K562 (cell line): Measurements from ENCODE around the gene STK16. TPM values are rescaled to one million over a fixed set of nuclear protein-coding genes. Genes with fewer than 3 reads are reported as not detected.

Source experiments
- CHCHD3 ChIP-seq: fragments of 250-450 bp; sonication (Bioruptor Pico); IDR thresholded peaks from 2 replicates; pipeline ENCODE4 v2.1.2; 2022; ENCODE audit warnings: mild to moderate bottlenecking
- EZH2 ChIP-seq: IDR thresholded peaks from 2 replicates; pipeline ENCODE4 v1.6.1; 2012; ENCODE audit warnings: low read depth, mild to moderate bottlenecking, inconsistent platforms, low read length, borderline replicate concordance
- FOXJ2 ChIP-seq: fragments of 200-800 bp; sonication (Bioruptor generic); IDR thresholded peaks from 2 replicates; pipeline ENCODE4 v1.6.1; 2016; ENCODE audit warnings: missing genetic modification characterization, missing compliant biosample characterization
- GATA2 ChIP-seq: sonication (generic); formaldehyde crosslinking; IDR thresholded peaks from 2 replicates; pipeline ENCODE4 v1.4.0; 2020; ENCODE audit warnings: mild to moderate bottlenecking, missing genetic modification reagents
- HDAC6 ChIP-seq: IDR thresholded peaks from 2 replicates; pipeline ENCODE4 v1.6.1; 2012; ENCODE audit warnings: low read depth, mild to moderate bottlenecking, control low read depth, inconsistent platforms, low read length, moderate library complexity
- KLF10 ChIP-seq: fragments of 250-450 bp; sonication (Bioruptor Pico); IDR thresholded peaks from 2 replicates; pipeline ENCODE4 v1.6.1; 2021; ENCODE audit warnings: matching md5 sums
- MAFG ChIP-seq: fragments of 450-650 bp; conservative IDR thresholded peaks from 2 replicates; pipeline ENCODE4 v1.6.1; 2016; ENCODE audit warnings: missing genetic modification characterization, missing compliant biosample characterization
- MEF2A ChIP-seq: IDR thresholded peaks from 2 replicates; pipeline ENCODE4 v1.6.1; 2011; ENCODE audit warnings: low read depth, mild to moderate bottlenecking, low read length, moderate library complexity; ENCODE audit not compliant: control insufficient read depth
- NONO ChIP-seq, 2 experiments: fragments of 200-400 bp in 1 of 2; fragments of 450-650 bp in 1 of 2; formaldehyde crosslinking in 1 of 2; IDR thresholded peaks; 2 replicates each; pipeline ENCODE4 v1.6.1; 2017; ENCODE audit warnings: low read depth in 2 of 2, mild to moderate bottlenecking in 2 of 2, moderate library complexity in 2 of 2, low read length in 1 of 2
- PCBP1 ChIP-seq: fragments of 200-400 bp; formaldehyde crosslinking; IDR thresholded peaks from 2 replicates; pipeline ENCODE4 v1.6.1; 2018; ENCODE audit warnings: mild to moderate bottlenecking, low read depth, low read length; ENCODE audit not compliant: poor library complexity, severe bottlenecking
- POLR3G ChIP-seq: IDR thresholded peaks from 2 replicates; pipeline ENCODE4 v1.6.1; 2011; ENCODE audit not compliant: insufficient read length, insufficient replicate concordance; ENCODE audit errors: extremely low read depth
- PURB ChIP-seq: sonication (generic); formaldehyde crosslinking; IDR thresholded peaks from 2 replicates; pipeline ENCODE4 v1.9.0; 2021; ENCODE audit warnings: low read depth, mild to moderate bottlenecking, missing genetic modification reagents
- RFX7 ChIP-seq: fragments of 250-450 bp; sonication (Bioruptor Pico); IDR thresholded peaks from 2 replicates; pipeline ENCODE4 v1.5.1; 2021; ENCODE audit warnings: mild to moderate bottlenecking
- SMARCA4 ChIP-seq: fragments of 450-650 bp; IDR thresholded peaks from 2 replicates; pipeline ENCODE4 v1.6.1; 2016
- SUPT5H ChIP-seq: fragments of 450-650 bp; IDR thresholded peaks from 2 replicates; pipeline ENCODE4 v1.6.1; 2016
- TCF7 ChIP-seq: sonication (generic); IDR thresholded peaks from 2 replicates; pipeline ENCODE4 v1.6.1; 2016; ENCODE audit warnings: antibody characterized with exemption, borderline replicate concordance
- ZNF184 ChIP-seq: sonication (generic); formaldehyde crosslinking; IDR thresholded peaks from 2 replicates; pipeline ENCODE4 v1.5.0; 2020; ENCODE audit warnings: missing genetic modification reagents
- polyA plus RNA-seq, 8 experiments: library from polyadenylated mRNA; depleted of rRNA in 4 of 8; stranded (reverse) in 5 of 8; unstranded in 3 of 8; fragments of >200 nt; fragmentation: Nextera tagmentation in 2 of 8; fragmentation: Illumina TruSeq in 1 of 8; extraction: Ambion mirVana in 2 of 8; extraction: Trizol in 1 of 8; gene quantifications; 2 replicates each; pipeline versions ENCODE4 v1.2.1 to v1.2.3, GENCODE V29; 2011 to 2014; ENCODE audit warnings: inconsistent platforms in 1 of 8, missing spikeins in 1 of 8
- total RNA-seq, 7 experiments: library from RNA; depleted of rRNA in 6 of 7; stranded (reverse); fragments of >200 nt in 6 of 7; fragmentation: Illumina TruSeq in 2 of 7; extraction: Trizol in 2 of 7; gene quantifications; 2 replicates each; pipeline versions ENCODE4 v1.2.1 to v1.2.3, GENCODE V29; 2011 to 2021; ENCODE audit warnings: low replicate concordance in 1 of 7
- TF ChIP-seq, protein P1 (sequence below): fragments of 450-650 bp; formaldehyde crosslinking; IDR thresholded peaks from 2 replicates; pipeline ENCODE4 v1.4.0; 2020; ENCODE audit warnings: mild to moderate bottlenecking, mixed read lengths
- TF ChIP-seq, protein P2 (sequence below): fragments of 250-450 bp; sonication (Bioruptor Pico); IDR thresholded peaks from 2 replicates; pipeline ENCODE4 v1.9.0; 2021; ENCODE audit warnings: mild to moderate bottlenecking, inconsistent platforms
- TF ChIP-seq, protein P3 (sequence below): sonication (generic); formaldehyde crosslinking; IDR thresholded peaks from 2 replicates; pipeline ENCODE4 v1.9.0; 2022; ENCODE audit warnings: mild to moderate bottlenecking, missing genetic modification reagents
- TF ChIP-seq, protein P4 (sequence below), 2 experiments: fragments of 450-650 bp; conservative IDR thresholded peaks; 2 replicates each; pipeline ENCODE4 v1.6.1; 2017; ENCODE audit warnings: mild to moderate bottlenecking in 2 of 2, moderate library complexity in 2 of 2

Gene STK16
- total and polyA plus RNA-seq, 9 of the 15 experiments (the other 6 are each of a cell fraction or from before 2014, with no cell fraction given): 5.4 to 36.2 (median 17.8) TPM

DNA sequence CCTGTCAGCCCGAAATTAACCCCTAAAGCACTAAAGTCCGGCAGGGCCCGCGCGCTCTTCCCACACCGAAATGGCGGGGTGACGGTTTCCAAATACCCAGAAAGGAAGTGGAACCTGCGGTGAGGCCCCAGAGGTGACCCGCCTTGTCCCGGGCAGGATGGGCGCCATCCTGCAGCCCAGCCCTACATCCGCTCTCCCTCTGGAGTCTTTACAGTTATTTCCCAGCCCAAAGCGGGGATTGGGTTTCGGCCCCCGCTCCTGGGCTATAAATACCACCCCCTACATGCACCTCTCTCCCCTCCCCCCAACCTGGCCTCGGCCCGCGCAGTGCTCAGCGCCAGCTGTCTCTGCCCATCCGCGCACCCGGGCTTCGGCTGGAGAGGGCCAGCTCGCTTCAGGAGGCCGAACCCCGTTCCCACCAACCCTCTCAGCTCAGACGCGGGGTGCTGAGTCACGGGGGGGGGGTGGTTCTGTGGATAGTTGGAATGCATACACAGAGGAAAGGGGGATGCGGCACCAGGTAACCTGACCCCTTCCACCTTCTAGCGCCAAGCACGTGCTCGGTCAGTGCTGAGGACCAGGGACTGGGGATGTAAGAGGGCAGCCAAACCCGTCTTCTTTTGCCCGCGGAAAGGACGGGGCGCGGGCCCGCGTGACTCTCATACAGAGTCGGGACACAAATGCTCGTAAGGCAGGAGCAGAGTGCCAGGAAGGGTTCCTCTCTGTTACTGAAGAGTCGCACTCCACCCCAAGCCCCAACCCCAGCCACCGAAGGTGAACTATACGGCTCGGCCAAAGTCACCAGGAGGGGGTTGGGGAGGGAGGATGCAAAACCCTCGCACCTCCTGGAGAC, 7.8 kb downstream of the STK16 start, which contains the start of gene TUBA4B (continued):
- TF ChIP-seq, protein P1, sequence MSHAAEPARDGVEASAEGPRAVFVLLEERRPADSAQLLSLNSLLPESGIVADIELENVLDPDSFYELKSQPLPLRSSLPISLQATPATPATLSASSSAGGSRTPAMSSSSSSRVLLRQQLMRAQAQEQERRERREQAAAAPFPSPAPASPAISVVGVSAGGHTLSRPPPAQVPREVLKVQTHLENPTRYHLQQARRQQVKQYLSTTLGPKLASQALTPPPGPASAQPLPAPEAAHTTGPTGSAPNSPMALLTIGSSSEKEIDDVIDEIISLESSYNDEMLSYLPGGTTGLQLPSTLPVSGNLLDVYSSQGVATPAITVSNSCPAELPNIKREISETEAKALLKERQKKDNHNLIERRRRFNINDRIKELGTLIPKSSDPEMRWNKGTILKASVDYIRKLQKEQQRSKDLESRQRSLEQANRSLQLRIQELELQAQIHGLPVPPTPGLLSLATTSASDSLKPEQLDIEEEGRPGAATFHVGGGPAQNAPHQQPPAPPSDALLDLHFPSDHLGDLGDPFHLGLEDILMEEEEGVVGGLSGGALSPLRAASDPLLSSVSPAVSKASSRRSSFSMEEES (CRISPR knock-in tag): no peak
- TF ChIP-seq CHCHD3: no peak
- no peak for TF ChIP-seq TCF7
- TF ChIP-seq, protein P2, sequence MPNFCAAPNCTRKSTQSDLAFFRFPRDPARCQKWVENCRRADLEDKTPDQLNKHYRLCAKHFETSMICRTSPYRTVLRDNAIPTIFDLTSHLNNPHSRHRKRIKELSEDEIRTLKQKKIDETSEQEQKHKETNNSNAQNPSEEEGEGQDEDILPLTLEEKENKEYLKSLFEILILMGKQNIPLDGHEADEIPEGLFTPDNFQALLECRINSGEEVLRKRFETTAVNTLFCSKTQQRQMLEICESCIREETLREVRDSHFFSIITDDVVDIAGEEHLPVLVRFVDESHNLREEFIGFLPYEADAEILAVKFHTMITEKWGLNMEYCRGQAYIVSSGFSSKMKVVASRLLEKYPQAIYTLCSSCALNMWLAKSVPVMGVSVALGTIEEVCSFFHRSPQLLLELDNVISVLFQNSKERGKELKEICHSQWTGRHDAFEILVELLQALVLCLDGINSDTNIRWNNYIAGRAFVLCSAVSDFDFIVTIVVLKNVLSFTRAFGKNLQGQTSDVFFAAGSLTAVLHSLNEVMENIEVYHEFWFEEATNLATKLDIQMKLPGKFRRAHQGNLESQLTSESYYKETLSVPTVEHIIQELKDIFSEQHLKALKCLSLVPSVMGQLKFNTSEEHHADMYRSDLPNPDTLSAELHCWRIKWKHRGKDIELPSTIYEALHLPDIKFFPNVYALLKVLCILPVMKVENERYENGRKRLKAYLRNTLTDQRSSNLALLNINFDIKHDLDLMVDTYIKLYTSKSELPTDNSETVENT (CRISPR knock-in tag): no peak
- TF ChIP-seq PURB (CRISPR knock-in tag): no peak
- TF ChIP-seq MAFG (tag): peak; percentile 63
- TF ChIP-seq, protein P3, sequence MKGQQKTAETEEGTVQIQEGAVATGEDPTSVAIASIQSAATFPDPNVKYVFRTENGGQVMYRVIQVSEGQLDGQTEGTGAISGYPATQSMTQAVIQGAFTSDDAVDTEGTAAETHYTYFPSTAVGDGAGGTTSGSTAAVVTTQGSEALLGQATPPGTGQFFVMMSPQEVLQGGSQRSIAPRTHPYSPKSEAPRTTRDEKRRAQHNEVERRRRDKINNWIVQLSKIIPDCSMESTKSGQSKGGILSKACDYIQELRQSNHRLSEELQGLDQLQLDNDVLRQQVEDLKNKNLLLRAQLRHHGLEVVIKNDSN (CRISPR knock-in tag): no peak
- TF ChIP-seq, protein P4, sequence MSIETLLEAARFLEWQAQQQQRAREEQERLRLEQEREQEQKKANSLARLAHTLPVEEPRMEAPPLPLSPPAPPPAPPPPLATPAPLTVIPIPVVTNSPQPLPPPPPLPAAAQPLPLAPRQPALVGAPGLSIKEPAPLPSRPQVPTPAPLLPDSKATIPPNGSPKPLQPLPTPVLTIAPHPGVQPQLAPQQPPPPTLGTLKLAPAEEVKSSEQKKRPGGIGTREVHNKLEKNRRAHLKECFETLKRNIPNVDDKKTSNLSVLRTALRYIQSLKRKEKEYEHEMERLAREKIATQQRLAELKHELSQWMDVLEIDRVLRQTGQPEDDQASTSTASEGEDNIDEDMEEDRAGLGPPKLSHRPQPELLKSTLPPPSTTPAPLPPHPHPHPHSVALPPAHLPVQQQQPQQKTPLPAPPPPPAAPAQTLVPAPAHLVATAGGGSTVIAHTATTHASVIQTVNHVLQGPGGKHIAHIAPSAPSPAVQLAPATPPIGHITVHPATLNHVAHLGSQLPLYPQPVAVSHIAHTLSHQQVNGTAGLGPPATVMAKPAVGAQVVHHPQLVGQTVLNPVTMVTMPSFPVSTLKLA (conservative IDR thresholded peaks at IDR 0.05): peak; percentile 58 to 72; a peak in 3 of 4 replicates
- TF ChIP-seq NONO (IDR thresholded peaks at IDR 0.05; ENCODE audit: low read depth in 2 of 2, low read length in 1 of 2): no peak
- TF ChIP-seq KLF10 (CRISPR knock-in tag): no peak
- no peak for TF ChIP-seq POLR3G
- no peak for TF ChIP-seq FOXJ2
- no peak for TF ChIP-seq PCBP1
- no peak for TF ChIP-seq GATA2 (CRISPR knock-in tag)
- no peak for TF ChIP-seq EZH2
- no peak for TF ChIP-seq SUPT5H
- TF ChIP-seq ZNF184 (CRISPR knock-in tag): no peak
- TF ChIP-seq RFX7: no peak
- TF ChIP-seq HDAC6: no peak
- no peak for TF ChIP-seq MEF2A
- TF ChIP-seq SMARCA4: no peak
